Measurements from ENCODE around the gene FSIP2.

DNA sequence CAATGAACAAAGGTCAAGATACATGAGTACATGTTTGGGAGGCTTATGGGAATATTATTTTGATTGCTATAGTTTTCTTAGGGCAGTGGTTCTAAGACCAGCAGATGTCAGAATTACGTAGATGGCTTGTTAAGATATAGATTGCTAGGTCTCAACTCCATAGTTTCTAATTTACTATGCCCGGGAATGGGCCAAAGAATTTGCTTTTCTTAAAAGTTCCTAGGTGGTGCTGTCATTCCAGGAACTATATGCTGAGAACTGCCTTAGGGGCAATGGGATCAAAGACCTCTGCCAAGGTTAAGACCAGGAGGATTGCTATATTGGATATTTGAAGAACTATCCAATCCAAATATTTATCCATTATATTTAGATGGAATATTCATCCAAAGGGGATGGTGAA is 141.8 kb downstream of the FSIP2 start:
- TF ChIP-seq, protein P1, sequence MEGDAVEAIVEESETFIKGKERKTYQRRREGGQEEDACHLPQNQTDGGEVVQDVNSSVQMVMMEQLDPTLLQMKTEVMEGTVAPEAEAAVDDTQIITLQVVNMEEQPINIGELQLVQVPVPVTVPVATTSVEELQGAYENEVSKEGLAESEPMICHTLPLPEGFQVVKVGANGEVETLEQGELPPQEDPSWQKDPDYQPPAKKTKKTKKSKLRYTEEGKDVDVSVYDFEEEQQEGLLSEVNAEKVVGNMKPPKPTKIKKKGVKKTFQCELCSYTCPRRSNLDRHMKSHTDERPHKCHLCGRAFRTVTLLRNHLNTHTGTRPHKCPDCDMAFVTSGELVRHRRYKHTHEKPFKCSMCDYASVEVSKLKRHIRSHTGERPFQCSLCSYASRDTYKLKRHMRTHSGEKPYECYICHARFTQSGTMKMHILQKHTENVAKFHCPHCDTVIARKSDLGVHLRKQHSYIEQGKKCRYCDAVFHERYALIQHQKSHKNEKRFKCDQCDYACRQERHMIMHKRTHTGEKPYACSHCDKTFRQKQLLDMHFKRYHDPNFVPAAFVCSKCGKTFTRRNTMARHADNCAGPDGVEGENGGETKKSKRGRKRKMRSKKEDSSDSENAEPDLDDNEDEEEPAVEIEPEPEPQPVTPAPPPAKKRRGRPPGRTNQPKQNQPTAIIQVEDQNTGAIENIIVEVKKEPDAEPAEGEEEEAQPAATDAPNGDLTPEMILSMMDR (IDR thresholded peaks at IDR 0.05): no peak
- no peak for TF ChIP-seq POLR2A (IDR thresholded peaks at IDR 0.05)

Measured in right lobe of liver (tissue), 4 donors.